Lower leg skin (tissue), 3 donors: ENCODE results near the gene TDRD7.

Source experiments
- CTCF ChIP-seq, 3 donors: fragments of 450-650 bp; IDR thresholded peaks; one replicate each; pipeline ENCODE4 v1.5.1; 2016; ENCODE audit warnings: antibody characterized with exemption in 3 of 3, mild to moderate bottlenecking in 3 of 3, moderate library complexity in 2 of 3
- POLR2A ChIP-seq, 2 donors: fragments of 450-650 bp; IDR thresholded peaks; one replicate each; pipeline ENCODE4 v1.6.1; 2016 to 2017; ENCODE audit warnings: antibody characterized with exemption in 2 of 2, mild to moderate bottlenecking in 1 of 2, moderate library complexity in 1 of 2

DNA sequence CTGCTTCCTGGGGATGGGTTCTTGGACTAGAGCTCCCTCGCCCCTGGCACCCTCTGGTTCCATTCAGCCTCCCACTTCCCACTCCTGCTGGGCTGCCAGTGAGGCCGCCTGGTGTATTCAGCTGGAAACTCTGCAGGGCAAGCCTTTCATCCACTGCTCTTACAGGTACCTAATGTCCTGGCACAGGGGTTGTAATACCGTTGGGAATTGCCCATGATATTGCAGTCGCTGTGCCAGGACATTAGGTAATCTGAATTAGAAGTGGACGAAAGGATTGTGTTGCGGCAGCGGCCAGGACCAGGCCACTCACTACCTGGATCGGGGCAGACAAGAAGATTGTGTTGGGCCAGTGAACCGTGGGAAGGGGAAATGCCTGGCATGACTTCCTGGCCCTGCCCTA is 102.6 kb downstream of the TDRD7 start:
- TF ChIP-seq CTCF (IDR thresholded peaks at IDR 0.05) (no peak), POLR2A (IDR thresholded peaks at IDR 0.05) (no peak)
